Smooth muscle cell (in vitro differentiated cells): ENCODE measurements around the gene CDH4. TPM values are rescaled to one million over a fixed set of nuclear protein-coding genes. Genes with fewer than 3 reads are reported as not detected.

Source experiments
- DNase-seq: peaks from one replicate; lab custom pipeline; 2025; ENCODE audit not compliant: unreplicated experiment; lab: John Stamatoyannopoulos, UW
- H2AFZ ChIP-seq: fragments of 200-600 bp; sonication (generic); 2 replicates; pipeline ENCODE4 v1.6.0; 2016; ENCODE audit warnings: antibody characterized with exemption, low read depth, mild to moderate bottlenecking
- H3F3A ChIP-seq: fragments of 200-600 bp; sonication (generic); 2 replicates; pipeline ENCODE4 v1.6.0; 2017; ENCODE audit warnings: antibody characterized with exemption, low read depth
- H3K27ac ChIP-seq: fragments of 200-600 bp; sonication (generic); 2 replicates; pipeline ENCODE4 v1.5.1; 2016; ENCODE audit warnings: low read depth, mild to moderate bottlenecking
- H3K27me3 ChIP-seq: fragments of 200-600 bp; sonication (generic); 2 replicates; pipeline ENCODE4 v1.6.1; 2016; ENCODE audit warnings: low read depth, mild to moderate bottlenecking
- H3K36me3 ChIP-seq: fragments of 200-600 bp; sonication (generic); 2 replicates; pipeline ENCODE4 v1.5.1; 2016; ENCODE audit warnings: low read depth
- H3K4me1 ChIP-seq: fragments of 200-600 bp; sonication (generic); 2 replicates; pipeline ENCODE4 v1.5.1; 2016; ENCODE audit warnings: low read depth
- H3K4me2 ChIP-seq: fragments of 200-600 bp; sonication (generic); 2 replicates; pipeline ENCODE4 v1.6.0; 2016; ENCODE audit warnings: mild to moderate bottlenecking
- H3K4me3 ChIP-seq: fragments of 200-600 bp; sonication (generic); 2 replicates; pipeline ENCODE4 v1.5.1; 2016; ENCODE audit warnings: mild to moderate bottlenecking
- H3K79me2 ChIP-seq: fragments of 200-600 bp; sonication (generic); 2 replicates; pipeline ENCODE4 v1.6.0; 2016; ENCODE audit warnings: low read depth, mild to moderate bottlenecking
- H3K9ac ChIP-seq: fragments of 200-600 bp; sonication (generic); 2 replicates; pipeline ENCODE4 v1.6.0; 2016; ENCODE audit warnings: low read depth
- H3K9me3 ChIP-seq: fragments of 200-600 bp; sonication (generic); replicated peaks from 2 replicates; pipeline ENCODE4 v1.5.1; 2016; ENCODE audit warnings: low read depth
- H4K20me1 ChIP-seq: fragments of 200-600 bp; sonication (generic); 2 replicates; pipeline ENCODE4 v1.6.0; 2016; ENCODE audit warnings: low read depth
- CTCF ChIP-seq: fragments of 200-600 bp; sonication (generic); IDR thresholded peaks from 2 replicates; pipeline ENCODE4 v1.5.1; 2017; ENCODE audit warnings: borderline replicate concordance, mild to moderate bottlenecking, antibody characterized with exemption; ENCODE audit not compliant: insufficient read depth, poor library complexity, severe bottlenecking
- WGBS: methylation state at CpG from one replicate; pipeline ENCODE4 v1.1.7; 2016; ENCODE audit warnings: low lambda C conversion rate; 5-methylcytosine and 5-hydroxymethylcytosine counted together
- polyA plus RNA-seq: library from polyadenylated mRNA; unstranded; fragments of >200 nt; fragmentation: Nextera tagmentation; extraction: Ambion mirVana; gene quantifications from 2 replicates; pipeline ENCODE4 v1.2.1, GENCODE V29; 2016
- total RNA-seq: library from RNA; depleted of rRNA; stranded (reverse); fragments of >200 nt; gene quantifications from 2 replicates; pipeline ENCODE4 v1.2.3, GENCODE V29; 2014

Gene CDH4
- total and polyA plus RNA-seq, 2 experiments from 2014 or later, result 0.03 to 0.04 TPM

GRCh38 chr20:61597996-61598395 lies 345.9 kb downstream of the CDH4 start:
- 92% methylated on average over 6 of the region's 7 CpGs for WGBS

GRCh38 chr20:61598586-61598985 lies 346.5 kb downstream of the CDH4 start:
- no peaks in the 10 kb centered on the region for H4K20me1 ChIP-seq
- H3K27ac ChIP-seq, result no peak overlapping the region
- no peak for TF ChIP-seq CTCF
- no peaks in the 10 kb centered on the region for H3K4me1 ChIP-seq
- no peak overlapping the region for H2AFZ ChIP-seq
- no peak overlapping the region for H3K9ac ChIP-seq
- 90% methylated on average over 19 of the region's 21 CpGs for WGBS
- peaks cover 3% of the 10 kb centered on the region for H3K9me3 ChIP-seq
- H3K36me3 ChIP-seq, result no peaks in the 10 kb centered on the region
- H3K4me3 ChIP-seq, result no peak overlapping the region
- H3K4me2 ChIP-seq, result no peak overlapping the region
- no peak for DNase-seq
- no peaks in the 10 kb centered on the region for H3F3A ChIP-seq
- no peaks in the 10 kb centered on the region for H3K27me3 ChIP-seq
- no peaks in the 10 kb centered on the region for H3K79me2 ChIP-seq

More at GRCh38 chr20:61597996-61598395, 345.9 kb downstream of the CDH4 start:
- H3K4me2 ChIP-seq, result no peak overlapping the region
- no peaks in the 10 kb centered on the region for H3K27me3 ChIP-seq
- H4K20me1 ChIP-seq, result no peaks in the 10 kb centered on the region
- no peaks in the 10 kb centered on the region for H3K79me2 ChIP-seq
- no peak overlapping the region for H3K9ac ChIP-seq
- no peak overlapping the region for H3K4me3 ChIP-seq
- no peaks in the 10 kb centered on the region for H3K4me1 ChIP-seq
- peaks cover 3% of the 10 kb centered on the region for H3K9me3 ChIP-seq
- no peaks in the 10 kb centered on the region for H3K36me3 ChIP-seq
- no peak for DNase-seq
- TF ChIP-seq CTCF, result no peak
- no peak overlapping the region for H3K27ac ChIP-seq
- no peak overlapping the region for H2AFZ ChIP-seq
- H3F3A ChIP-seq, result no peaks in the 10 kb centered on the region

- Histone ChIP-seq H3K4me2 (no peak overlapping the region), H4K20me1 (no peaks in the 10 kb centered on the region), H3K27ac (no peak overlapping the region), H3F3A (no peaks in the 10 kb centered on the region), H3K27me3 (no peaks in the 10 kb centered on the region), H3K9me3 (peaks cover 3% of the 10 kb centered on the region), H3K4me3 (no peak overlapping the region), H3K9ac (no peak overlapping the region), H3K4me1 (no peaks in the 10 kb centered on the region), H2AFZ (no peak overlapping the region), H3K36me3 (no peaks in the 10 kb centered on the region), H3K79me2 (no peaks in the 10 kb centered on the region)
- no peak for TF ChIP-seq CTCF
- DNase-seq, result no peak
- 81% methylated on average over 12 of the region's 12 CpGs for WGBS
Observed at GRCh38 chr20:61599061-61599531, 347.0 kb downstream of the CDH4 start.

GRCh38 chr20:61599541-61599992 lies 347.5 kb downstream of the CDH4 start:
- WGBS, result 86% methylated on average over 18 of the region's 18 CpGs
- Histone ChIP-seq H3K9me3 (peaks cover 3% of the 10 kb centered on the region), H3K4me1 (no peaks in the 10 kb centered on the region)

More at GRCh38 chr20:61599541-61599992, 347.5 kb downstream of the CDH4 start:
- DNase-seq, result no peak
- H3K79me2 ChIP-seq, result no peaks in the 10 kb centered on the region
- H3K27me3 ChIP-seq, result no peaks in the 10 kb centered on the region
- H3F3A ChIP-seq, result no peaks in the 10 kb centered on the region
- H3K36me3 ChIP-seq, result no peaks in the 10 kb centered on the region
- H3K4me2 ChIP-seq, result no peak overlapping the region
- no peak overlapping the region for H2AFZ ChIP-seq
- no peak overlapping the region for H3K27ac ChIP-seq
- TF ChIP-seq CTCF, result no peak
- no peak overlapping the region for H3K4me3 ChIP-seq
- H3K9ac ChIP-seq, result no peak overlapping the region
- no peaks in the 10 kb centered on the region for H4K20me1 ChIP-seq
